ENCODE measurements around the gene KCNH2.

- TF ChIP-seq CTCF (tag by site-specific recombination; IDR thresholded peaks at IDR 0.05) (no peak), ZNF324 (tag by site-specific recombination; IDR thresholded peaks at IDR 0.05) (no peak), ZBTB8A (tag by site-specific recombination; IDR thresholded peaks at IDR 0.05) (no peak), ZEB2 (tag by site-specific recombination; IDR thresholded peaks at IDR 0.05) (no peak), ZNF146 (tag by site-specific recombination; IDR thresholded peaks at IDR 0.05) (no peak), ZNF416 (tag by site-specific recombination; IDR thresholded peaks at IDR 0.05) (no peak), OVOL3 (tag by site-specific recombination; IDR thresholded peaks at IDR 0.05) (no peak), YY1 (tag by site-specific recombination; IDR thresholded peaks at IDR 0.05) (no peak), HOXA7 (CRISPR knock-in tag; IDR thresholded peaks at IDR 0.05; ENCODE audit: borderline replicate concordance) (no peak)
- TF ChIP-seq, protein P1, sequence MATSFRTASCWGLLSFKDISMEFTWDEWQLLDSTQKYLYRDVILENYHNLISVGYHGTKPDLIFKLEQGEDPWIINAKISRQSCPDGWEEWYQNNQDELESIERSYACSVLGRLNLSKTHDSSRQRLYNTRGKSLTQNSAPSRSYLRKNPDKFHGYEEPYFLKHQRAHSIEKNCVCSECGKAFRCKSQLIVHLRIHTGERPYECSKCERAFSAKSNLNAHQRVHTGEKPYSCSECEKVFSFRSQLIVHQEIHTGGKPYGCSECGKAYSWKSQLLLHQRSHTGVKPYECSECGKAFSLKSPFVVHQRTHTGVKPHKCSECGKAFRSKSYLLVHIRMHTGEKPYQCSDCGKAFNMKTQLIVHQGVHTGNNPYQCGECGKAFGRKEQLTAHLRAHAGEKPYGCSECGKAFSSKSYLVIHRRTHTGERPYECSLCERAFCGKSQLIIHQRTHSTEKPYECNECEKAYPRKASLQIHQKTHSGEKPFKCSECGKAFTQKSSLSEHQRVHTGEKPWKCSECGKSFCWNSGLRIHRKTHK (tag by site-specific recombination; IDR thresholded peaks at IDR 0.05) = no peak
- TF ChIP-seq, protein P2, sequence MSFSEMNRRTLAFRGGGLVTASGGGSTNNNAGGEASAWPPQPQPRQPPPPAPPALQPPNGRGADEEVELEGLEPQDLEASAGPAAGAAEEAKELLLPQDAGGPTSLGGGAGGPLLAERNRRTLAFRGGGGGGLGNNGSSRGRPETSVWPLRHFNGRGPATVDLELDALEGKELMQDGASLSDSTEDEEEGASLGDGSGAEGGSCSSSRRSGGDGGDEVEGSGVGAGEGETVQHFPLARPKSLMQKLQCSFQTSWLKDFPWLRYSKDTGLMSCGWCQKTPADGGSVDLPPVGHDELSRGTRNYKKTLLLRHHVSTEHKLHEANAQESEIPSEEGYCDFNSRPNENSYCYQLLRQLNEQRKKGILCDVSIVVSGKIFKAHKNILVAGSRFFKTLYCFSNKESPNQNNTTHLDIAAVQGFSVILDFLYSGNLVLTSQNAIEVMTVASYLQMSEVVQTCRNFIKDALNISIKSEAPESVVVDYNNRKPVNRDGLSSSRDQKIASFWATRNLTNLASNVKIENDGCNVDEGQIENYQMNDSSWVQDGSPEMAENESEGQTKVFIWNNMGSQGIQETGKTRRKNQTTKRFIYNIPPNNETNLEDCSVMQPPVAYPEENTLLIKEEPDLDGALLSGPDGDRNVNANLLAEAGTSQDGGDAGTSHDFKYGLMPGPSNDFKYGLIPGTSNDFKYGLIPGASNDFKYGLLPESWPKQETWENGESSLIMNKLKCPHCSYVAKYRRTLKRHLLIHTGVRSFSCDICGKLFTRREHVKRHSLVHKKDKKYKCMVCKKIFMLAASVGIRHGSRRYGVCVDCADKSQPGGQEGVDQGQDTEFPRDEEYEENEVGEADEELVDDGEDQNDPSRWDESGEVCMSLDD (tag by site-specific recombination; IDR thresholded peaks at IDR 0.05) = no peak
These were observed 20.9 kb upstream of the KCNH2 start for GRCh38 chr7:150999001-150999400.

Data from HEK293 (cell line).